DND-41 (cell line): ENCODE measurements around the gene SLC39A5.

Experiments
- EZH2 ChIP-seq: IDR thresholded peaks from 3 replicates; pipeline ENCODE4 v1.6.1; 2012; ENCODE audit warnings: borderline replicate concordance, low read depth, mild to moderate bottlenecking, moderate library complexity, low read length, inconsistent platforms; ENCODE audit not compliant: severe bottlenecking
- TF ChIP-seq, protein P1 (sequence below): IDR thresholded peaks from 2 replicates; pipeline ENCODE4 v1.5.1; 2012; ENCODE audit warnings: borderline replicate concordance, low read length, moderate library complexity, mild to moderate bottlenecking; ENCODE audit not compliant: poor library complexity, severe bottlenecking; ENCODE audit errors: extremely low read depth

DNA sequence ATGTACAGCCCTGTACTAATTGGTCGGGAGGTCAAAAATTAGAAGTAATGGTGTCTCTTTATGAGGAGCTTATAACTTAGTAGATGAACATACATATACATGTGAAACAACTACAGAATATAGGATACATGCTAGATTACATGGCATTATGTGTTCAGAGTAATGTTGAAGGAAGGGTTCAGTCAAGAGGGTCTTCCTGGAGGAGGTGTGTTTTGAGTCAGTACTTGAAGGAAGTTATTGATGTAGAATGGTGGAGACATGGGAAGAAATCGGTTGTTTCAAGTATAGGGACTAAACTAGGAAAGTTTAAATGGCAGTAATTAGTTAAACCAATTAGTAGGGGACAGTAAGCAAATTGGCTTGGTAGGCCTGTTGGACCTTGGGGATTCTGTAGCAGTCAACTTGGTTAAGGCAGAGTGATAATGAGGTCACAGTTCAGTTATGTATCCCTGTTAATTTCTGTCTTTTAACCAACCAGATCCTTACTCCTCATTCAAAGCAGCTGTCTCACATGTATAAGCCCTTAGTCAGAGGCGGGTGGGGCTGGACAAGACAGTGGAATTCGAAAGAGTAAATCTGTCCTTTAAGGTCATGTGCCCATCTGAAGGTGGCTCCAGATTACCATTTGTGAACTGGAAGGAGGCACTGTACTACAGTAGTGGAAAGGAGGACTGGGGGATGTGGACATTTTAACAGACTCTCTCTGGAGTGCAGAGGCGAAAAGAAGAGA, 31.8 kb downstream of the SLC39A5 start:
- TF ChIP-seq, protein P1, sequence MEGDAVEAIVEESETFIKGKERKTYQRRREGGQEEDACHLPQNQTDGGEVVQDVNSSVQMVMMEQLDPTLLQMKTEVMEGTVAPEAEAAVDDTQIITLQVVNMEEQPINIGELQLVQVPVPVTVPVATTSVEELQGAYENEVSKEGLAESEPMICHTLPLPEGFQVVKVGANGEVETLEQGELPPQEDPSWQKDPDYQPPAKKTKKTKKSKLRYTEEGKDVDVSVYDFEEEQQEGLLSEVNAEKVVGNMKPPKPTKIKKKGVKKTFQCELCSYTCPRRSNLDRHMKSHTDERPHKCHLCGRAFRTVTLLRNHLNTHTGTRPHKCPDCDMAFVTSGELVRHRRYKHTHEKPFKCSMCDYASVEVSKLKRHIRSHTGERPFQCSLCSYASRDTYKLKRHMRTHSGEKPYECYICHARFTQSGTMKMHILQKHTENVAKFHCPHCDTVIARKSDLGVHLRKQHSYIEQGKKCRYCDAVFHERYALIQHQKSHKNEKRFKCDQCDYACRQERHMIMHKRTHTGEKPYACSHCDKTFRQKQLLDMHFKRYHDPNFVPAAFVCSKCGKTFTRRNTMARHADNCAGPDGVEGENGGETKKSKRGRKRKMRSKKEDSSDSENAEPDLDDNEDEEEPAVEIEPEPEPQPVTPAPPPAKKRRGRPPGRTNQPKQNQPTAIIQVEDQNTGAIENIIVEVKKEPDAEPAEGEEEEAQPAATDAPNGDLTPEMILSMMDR = no peak
- no peak for TF ChIP-seq EZH2
